ENCODE measurements around the gene SCUBE3. TPM values are rescaled to one million over a fixed set of nuclear protein-coding genes. Genes with fewer than 3 reads are reported as not detected.

The SCUBE3 gene
- total RNA-seq, 2 experiments from 2014 or later: not detected

- CTCF ChIA-PET: no interaction called here
Measured at GRCh38 chr6:35237476-35237875, 23.7 kb downstream of the SCUBE3 start.

GRCh38 chr6:35238843-35239289 lies 25.1 kb downstream of the SCUBE3 start:
- H3K4me1 Mint-ChIP-seq: no peaks in the 10 kb centered on the region
- H3K27ac Mint-ChIP-seq: no peak overlapping the region

More at GRCh38 chr6:35237476-35237875, 23.7 kb downstream of the SCUBE3 start:
- H3K27ac Mint-ChIP-seq: no peak overlapping the region
- no peaks in the 10 kb centered on the region for H3K27me3 Mint-ChIP-seq
- no peaks in the 10 kb centered on the region for H3K36me3 Mint-ChIP-seq (ENCODE audit: low read depth)
- H3K9me3 Mint-ChIP-seq: no peaks in the 10 kb centered on the region
- POLR2A ChIA-PET: no interaction called here
- DNase-seq: no peak
- H3K4me1 Mint-ChIP-seq: no peaks in the 10 kb centered on the region
- no peak overlapping the region for H3K4me3 Mint-ChIP-seq

GRCh38 chr6:35239581-35239980 lies 25.8 kb downstream of the SCUBE3 start:
- POLR2A ChIA-PET: interaction anchor here (1.1 to 1.4 kb wide), 2 partner anchors 9 to 91 kb away, joined by 3 to 5 read pairs; no protein-coding TSS in a partner anchor
- no peaks in the 10 kb centered on the region for H3K36me3 Mint-ChIP-seq (ENCODE audit: low read depth)

More at GRCh38 chr6:35238843-35239289, 25.1 kb downstream of the SCUBE3 start:
- CTCF ChIA-PET: interaction anchor here (1.4 to 4.8 kb wide), 4 partner anchors 33 to 249 kb away, joined by 3 to 48 read pairs (median 24); no protein-coding TSS in a partner anchor
- H3K27me3 Mint-ChIP-seq: no peaks in the 10 kb centered on the region
- H3K9me3 Mint-ChIP-seq: no peaks in the 10 kb centered on the region
- no peak for DNase-seq
- no peaks in the 10 kb centered on the region for H3K36me3 Mint-ChIP-seq (ENCODE audit: low read depth)
- POLR2A ChIA-PET: no interaction called here
- no peak overlapping the region for H3K4me3 Mint-ChIP-seq

GRCh38 chr6:35240838-35241801 lies 27.4 kb downstream of the SCUBE3 start:
- Mint-ChIP-seq H3K9me3 (no peaks in the 10 kb centered on the region), H3K4me1 (no peaks in the 10 kb centered on the region), H3K27ac (no peak overlapping the region), H3K36me3 (ENCODE audit: low read depth) (no peaks in the 10 kb centered on the region), H3K4me3 (no peak overlapping the region), H3K27me3 (no peaks in the 10 kb centered on the region)
- CTCF ChIA-PET: interaction anchor here (0.6 to 4.8 kb wide), 30 partner anchors 9 to 458 kb away, joined by 3 to 48 read pairs (median 4); partner anchors contain the start of genes ANKS1A, SCUBE3 and ZNF76
- POLR2A ChIA-PET: interaction anchor here (1.2 to 1.7 kb wide), 5 partner anchors 10 to 94 kb away, joined by 3 to 9 read pairs (median 4); no protein-coding TSS in a partner anchor
- DNase-seq: peak; percentile 82

More at GRCh38 chr6:35239581-35239980, 25.8 kb downstream of the SCUBE3 start:
- Mint-ChIP-seq H3K9me3 (no peaks in the 10 kb centered on the region), H3K27me3 (no peaks in the 10 kb centered on the region), H3K4me1 (no peaks in the 10 kb centered on the region), H3K4me3 (no peak overlapping the region), H3K27ac (no peak overlapping the region)
- CTCF ChIA-PET: interaction anchor here (1.2 to 4.8 kb wide), 12 partner anchors 10 to 456 kb away, joined by 3 to 48 read pairs (median 4); partner anchors contain the start of gene ZNF76
- DNase-seq: no peak

GRCh38 chr6:35242486-35242885 lies 28.7 kb downstream of the SCUBE3 start:
- H3K27ac Mint-ChIP-seq: no peak overlapping the region
- no peaks in the 10 kb centered on the region for H3K9me3 Mint-ChIP-seq
- POLR2A ChIA-PET: no interaction called here
- no peak for DNase-seq
- peaks cover 4% of the 10 kb centered on the region for H3K4me1 Mint-ChIP-seq
- H3K36me3 Mint-ChIP-seq (ENCODE audit: low read depth): no peaks in the 10 kb centered on the region
- CTCF ChIA-PET: interaction anchor here (1.1 to 4.8 kb wide), 6 partner anchors 12 to 96 kb away, joined by 3 to 48 read pairs (median 6); no protein-coding TSS in a partner anchor
- H3K4me3 Mint-ChIP-seq: no peak overlapping the region
- no peaks in the 10 kb centered on the region for H3K27me3 Mint-ChIP-seq

- ChIA-PET CTCF (interaction anchor here (3.5 to 4.8 kb wide), 2 partner anchors 13 to 97 kb away, joined by 31 to 48 read pairs; no protein-coding TSS in a partner anchor), POLR2A (no interaction called here)
- DNase-seq: no peak
- Mint-ChIP-seq H3K9me3 (no peaks in the 10 kb centered on the region), H3K4me1 (peaks cover 8% of the 10 kb centered on the region), H3K36me3 (ENCODE audit: low read depth) (no peaks in the 10 kb centered on the region), H3K4me3 (no peak overlapping the region), H3K27ac (no peak overlapping the region), H3K27me3 (no peaks in the 10 kb centered on the region)
Measured at GRCh38 chr6:35242906-35243305, 29.1 kb downstream of the SCUBE3 start.

GRCh38 chr6:35243386-35243958 lies 29.7 kb downstream of the SCUBE3 start:
- Mint-ChIP-seq H3K27me3 (no peaks in the 10 kb centered on the region), H3K9me3 (no peaks in the 10 kb centered on the region), H3K27ac (no peak overlapping the region), H3K36me3 (ENCODE audit: low read depth) (no peaks in the 10 kb centered on the region), H3K4me3 (no peak overlapping the region), H3K4me1 (peaks cover 14% of the 10 kb centered on the region)
- no peak for DNase-seq
- ChIA-PET CTCF (interaction anchor here (4.8 kb wide), 1 partner anchor 97 kb away, joined by 48 read pairs; no protein-coding TSS in a partner anchor), POLR2A (no interaction called here)

- POLR2A ChIA-PET: no interaction called here
- CTCF ChIA-PET: interaction anchor here (1.2 kb wide), 1 partner anchor 37 kb away, joined by 3 read pairs; no protein-coding TSS in a partner anchor
- no peak overlapping the region for H3K27ac Mint-ChIP-seq
- peaks cover 24% of the 10 kb centered on the region for H3K4me1 Mint-ChIP-seq
- no peak for DNase-seq
- no peak overlapping the region for H3K4me3 Mint-ChIP-seq
- H3K9me3 Mint-ChIP-seq: no peaks in the 10 kb centered on the region
- H3K36me3 Mint-ChIP-seq (ENCODE audit: low read depth): no peaks in the 10 kb centered on the region
- H3K27me3 Mint-ChIP-seq: no peaks in the 10 kb centered on the region
Measured at GRCh38 chr6:35244551-35244950, 30.8 kb downstream of the SCUBE3 start.

- Mint-ChIP-seq H3K27ac (no peak overlapping the region), H3K9me3 (no peaks in the 10 kb centered on the region), H3K36me3 (ENCODE audit: low read depth) (no peaks in the 10 kb centered on the region), H3K4me3 (peak overlapping the region; percentile 9), H3K4me1 (peaks cover 25% of the 10 kb centered on the region), H3K27me3 (no peaks in the 10 kb centered on the region)
- DNase-seq: no peak
- POLR2A ChIA-PET: interaction anchor here (2.4 kb wide), 1 partner anchor 11 kb away, joined by 11 read pairs; the partner anchor contains the start of gene ZNF76
- CTCF ChIA-PET: no interaction called here
Measured at GRCh38 chr6:35247642-35248231, 34.0 kb downstream of the SCUBE3 start.

GRCh38 chr6:35248300-35248699 lies 34.5 kb downstream of the SCUBE3 start:
- no peak for DNase-seq
- Mint-ChIP-seq H3K36me3 (ENCODE audit: low read depth) (no peaks in the 10 kb centered on the region), H3K27me3 (no peaks in the 10 kb centered on the region), H3K4me3 (no peak overlapping the region), H3K9me3 (no peaks in the 10 kb centered on the region), H3K27ac (no peak overlapping the region), H3K4me1 (peaks cover 25% of the 10 kb centered on the region)
- POLR2A ChIA-PET: interaction anchor here (0.8 to 2.4 kb wide), 2 partner anchors 9 to 11 kb away, joined by 3 to 11 read pairs; partner anchors contain the start of gene ZNF76
- CTCF ChIA-PET: interaction anchor here (1.8 kb wide), 1 partner anchor 11 kb away, joined by 9 read pairs; the partner anchor contains the start of gene ZNF76

- CTCF ChIA-PET: interaction anchor here (1.8 kb wide), 1 partner anchor 10 kb away, joined by 9 read pairs; the partner anchor contains the start of gene ZNF76
- no peak overlapping the region for H3K27ac Mint-ChIP-seq
- H3K4me1 Mint-ChIP-seq: peaks cover 25% of the 10 kb centered on the region
- no peak for DNase-seq
- H3K9me3 Mint-ChIP-seq: no peaks in the 10 kb centered on the region
- no peaks in the 10 kb centered on the region for H3K36me3 Mint-ChIP-seq (ENCODE audit: low read depth)
- H3K27me3 Mint-ChIP-seq: no peaks in the 10 kb centered on the region
- POLR2A ChIA-PET: interaction anchor here (0.8 to 2.4 kb wide), 2 partner anchors 9 to 10 kb away, joined by 3 to 11 read pairs; partner anchors contain the start of gene ZNF76
- H3K4me3 Mint-ChIP-seq: no peak overlapping the region
Measured at GRCh38 chr6:35248965-35249364, 35.2 kb downstream of the SCUBE3 start.

- POLR2A ChIA-PET: no interaction called here
- no peak overlapping the region for H3K4me3 Mint-ChIP-seq
- no peak for DNase-seq
- no peak overlapping the region for H3K27ac Mint-ChIP-seq
- CTCF ChIA-PET: no interaction called here
- no peaks in the 10 kb centered on the region for H3K36me3 Mint-ChIP-seq (ENCODE audit: low read depth)
- no peaks in the 10 kb centered on the region for H3K9me3 Mint-ChIP-seq
- peaks cover 22% of the 10 kb centered on the region for H3K4me1 Mint-ChIP-seq
- no peaks in the 10 kb centered on the region for H3K27me3 Mint-ChIP-seq
Measured at GRCh38 chr6:35251949-35252348, 38.2 kb downstream of the SCUBE3 start.
